Kidney epithelial cell (primary cell): Measurements from ENCODE around the gene NTM. TPM values are rescaled to one million over a fixed set of nuclear protein-coding genes. Genes with fewer than 3 reads are reported as not detected.

Experiments
- DNase-seq: peaks from one replicate; pipeline ENCODE4 v3.0.0-alpha.2; 2010; ENCODE audit warnings: low read depth
- H3K27me3 ChIP-seq: 2 replicates; pipeline ENCODE4 v1.6.0; 2011; ENCODE audit warnings: low read length; ENCODE audit not compliant: control insufficient read depth, insufficient read depth
- H3K36me3 ChIP-seq: 2 replicates; pipeline ENCODE4 v1.5.1; 2011; ENCODE audit warnings: low read length; ENCODE audit not compliant: control insufficient read depth, insufficient read depth
- H3K4me3 ChIP-seq: 2 replicates; pipeline ENCODE4 v1.5.1; 2011; ENCODE audit warnings: low read depth, mild to moderate bottlenecking, control low read depth, low read length
- total RNA-seq: library from RNA; depleted of rRNA; stranded (reverse); fragments of >200 nt; gene quantifications from 2 replicates; pipeline ENCODE4 v1.2.3, GENCODE V29; 2015
- TF ChIP-seq, protein P1 (sequence below): IDR thresholded peaks from 2 replicates; pipeline ENCODE4 v1.5.1; 2011; ENCODE audit warnings: mild to moderate bottlenecking, moderate library complexity, low read length, control low read depth, inconsistent platforms; ENCODE audit not compliant: insufficient read depth, poor library complexity, severe bottlenecking

The NTM gene
- total RNA-seq, 1 donor from 2014 or later: 111 TPM

DNA sequence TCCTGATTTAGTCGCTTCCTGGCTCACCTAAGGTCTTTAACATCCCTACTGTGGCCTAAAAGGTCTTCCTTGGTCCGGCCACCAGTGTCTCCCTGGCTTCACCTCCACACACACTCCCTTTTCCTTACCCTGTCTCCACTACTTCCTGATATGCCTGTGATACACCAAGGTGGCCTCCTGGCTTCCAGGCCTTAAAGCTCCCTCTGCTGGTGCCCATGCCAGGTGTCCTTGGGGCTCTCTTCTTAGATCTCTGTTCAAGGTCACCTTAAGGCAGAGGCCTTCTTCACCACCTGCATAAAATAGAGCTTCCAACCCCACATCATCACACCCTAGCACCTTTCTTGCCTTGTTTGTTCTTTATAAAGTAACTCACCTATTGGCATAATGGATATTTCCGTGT, 787.7 kb downstream of the NTM start:
- no peak for DNase-seq
- no peaks in the 10 kb centered on the region for H3K36me3 ChIP-seq
- no peak overlapping the region for H3K4me3 ChIP-seq
- no peaks in the 10 kb centered on the region for H3K27me3 ChIP-seq
- TF ChIP-seq, protein P1, sequence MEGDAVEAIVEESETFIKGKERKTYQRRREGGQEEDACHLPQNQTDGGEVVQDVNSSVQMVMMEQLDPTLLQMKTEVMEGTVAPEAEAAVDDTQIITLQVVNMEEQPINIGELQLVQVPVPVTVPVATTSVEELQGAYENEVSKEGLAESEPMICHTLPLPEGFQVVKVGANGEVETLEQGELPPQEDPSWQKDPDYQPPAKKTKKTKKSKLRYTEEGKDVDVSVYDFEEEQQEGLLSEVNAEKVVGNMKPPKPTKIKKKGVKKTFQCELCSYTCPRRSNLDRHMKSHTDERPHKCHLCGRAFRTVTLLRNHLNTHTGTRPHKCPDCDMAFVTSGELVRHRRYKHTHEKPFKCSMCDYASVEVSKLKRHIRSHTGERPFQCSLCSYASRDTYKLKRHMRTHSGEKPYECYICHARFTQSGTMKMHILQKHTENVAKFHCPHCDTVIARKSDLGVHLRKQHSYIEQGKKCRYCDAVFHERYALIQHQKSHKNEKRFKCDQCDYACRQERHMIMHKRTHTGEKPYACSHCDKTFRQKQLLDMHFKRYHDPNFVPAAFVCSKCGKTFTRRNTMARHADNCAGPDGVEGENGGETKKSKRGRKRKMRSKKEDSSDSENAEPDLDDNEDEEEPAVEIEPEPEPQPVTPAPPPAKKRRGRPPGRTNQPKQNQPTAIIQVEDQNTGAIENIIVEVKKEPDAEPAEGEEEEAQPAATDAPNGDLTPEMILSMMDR: peak; percentile 54

DNA sequence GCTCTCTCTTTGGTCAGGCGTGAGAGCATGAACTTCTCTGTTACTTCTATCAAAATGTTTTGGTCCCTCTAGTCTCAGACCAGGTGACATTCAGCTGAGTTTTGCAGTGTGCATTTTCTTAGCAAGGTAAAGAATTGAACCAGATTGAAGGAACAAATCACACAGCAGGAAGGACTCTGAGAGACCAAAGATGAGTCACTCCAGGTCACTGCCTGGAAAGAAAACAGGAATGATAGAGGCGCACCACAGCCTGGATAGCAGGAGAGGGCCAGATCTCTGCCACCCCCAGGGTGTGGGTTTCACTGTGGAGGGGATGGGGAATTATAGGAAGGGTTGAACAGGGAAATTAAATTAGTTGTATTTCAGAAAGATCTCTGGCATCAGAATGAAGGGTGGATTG, 788.3 kb downstream of the NTM start:
- TF ChIP-seq, protein P1: no peak
- H3K36me3 ChIP-seq: no peaks in the 10 kb centered on the region
- no peak for DNase-seq
- H3K27me3 ChIP-seq: no peaks in the 10 kb centered on the region
- H3K4me3 ChIP-seq: no peak overlapping the region

DNA sequence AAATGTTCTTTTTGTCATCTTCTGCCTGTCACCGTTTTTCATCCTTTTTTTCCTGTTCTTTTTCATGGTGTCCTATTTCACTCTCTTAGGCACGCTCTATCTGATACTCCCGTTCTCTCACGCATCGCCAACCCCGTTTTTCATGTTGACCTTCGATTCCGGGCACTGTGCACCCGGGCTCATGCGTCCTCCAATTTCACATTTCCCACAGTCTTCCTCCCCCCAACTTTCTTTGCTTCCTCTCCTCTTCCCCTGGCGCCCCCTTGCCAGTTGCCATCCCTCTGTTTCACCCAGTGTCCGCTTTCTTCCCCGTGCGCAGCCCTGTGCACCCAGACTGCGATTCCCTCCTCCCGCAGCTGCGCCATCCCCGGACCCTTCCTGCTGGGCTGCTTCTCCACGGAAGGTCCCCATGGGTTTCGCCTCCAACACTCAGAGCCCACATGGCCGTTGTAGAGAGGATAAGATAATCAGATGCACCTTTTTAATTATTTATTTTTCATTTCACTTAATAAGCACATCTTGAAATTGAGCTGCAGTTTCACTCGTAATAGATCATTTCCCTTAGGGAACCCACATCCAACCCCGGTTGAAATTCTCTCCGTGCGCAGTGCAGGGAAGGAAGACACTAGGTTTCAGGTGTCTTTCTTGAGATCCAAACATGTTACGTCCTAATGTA, 791.1 kb downstream of the NTM start:
- DNase-seq: no peak
- no peaks in the 10 kb centered on the region for H3K36me3 ChIP-seq
- TF ChIP-seq, protein P1: no peak
- H3K27me3 ChIP-seq: no peaks in the 10 kb centered on the region
- H3K4me3 ChIP-seq: no peak overlapping the region

DNA sequence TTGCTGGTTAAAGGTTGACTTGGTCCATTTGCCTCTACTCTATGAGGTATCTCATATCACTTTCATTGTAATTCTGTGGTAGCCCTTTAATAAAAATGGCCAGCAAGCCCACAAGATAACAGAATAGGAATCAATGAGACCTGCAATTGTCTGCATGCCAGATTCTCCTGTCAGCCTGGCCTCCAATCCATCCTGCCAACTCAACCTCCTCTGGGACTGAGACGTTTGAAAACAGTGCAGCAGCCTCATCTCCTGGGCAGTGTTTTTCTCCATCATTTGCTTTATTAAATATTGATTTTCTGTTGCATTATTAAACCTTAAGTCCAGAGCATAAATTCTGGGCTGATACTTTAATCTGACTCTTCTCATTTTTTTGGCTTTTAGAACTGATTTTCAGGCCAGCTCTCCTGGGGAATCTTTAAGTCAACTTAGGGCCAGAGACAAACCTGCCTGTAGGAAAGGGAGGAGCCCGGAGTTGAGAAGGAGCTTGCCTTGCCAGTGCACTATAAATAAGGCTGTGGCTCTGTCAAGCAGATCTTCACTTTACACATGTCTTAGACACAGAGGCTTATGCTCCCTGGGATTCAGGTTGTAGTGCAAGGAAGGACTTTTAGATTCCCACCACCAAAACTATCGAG, 798.0 kb downstream of the NTM start:
- Histone ChIP-seq H3K36me3 (no peaks in the 10 kb centered on the region), H3K27me3 (no peaks in the 10 kb centered on the region), H3K4me3 (no peak overlapping the region)
- TF ChIP-seq, protein P1: no peak
- no peak for DNase-seq

DNA sequence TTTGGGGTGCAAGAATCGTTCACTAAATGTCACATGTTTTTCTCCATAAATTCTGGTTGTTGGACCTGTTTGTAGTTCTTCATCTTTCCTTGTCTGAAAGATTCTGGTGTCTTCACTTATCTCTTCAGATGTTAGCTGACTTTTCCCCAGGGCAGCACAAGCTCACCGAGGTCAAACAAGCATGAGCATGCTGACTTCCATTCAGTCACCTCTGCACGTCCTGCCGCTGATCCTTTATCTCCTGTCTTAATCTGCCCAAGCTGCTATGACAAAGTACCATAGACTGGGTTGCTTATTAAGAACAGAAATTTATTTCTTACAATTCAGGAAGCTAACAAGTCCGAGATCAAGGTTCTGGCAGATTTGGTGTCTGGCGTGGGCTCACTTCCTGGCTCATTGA, 800.6 kb downstream of the NTM start:
- no peak for DNase-seq
- H3K27me3 ChIP-seq: no peaks in the 10 kb centered on the region

More for the DNA sequence above, 800.6 kb downstream of the NTM start:
- TF ChIP-seq, protein P1: no peak
- H3K36me3 ChIP-seq: no peaks in the 10 kb centered on the region
- H3K4me3 ChIP-seq: no peak overlapping the region
